ENCODE results near the gene SAMD14. TPM values are rescaled to one million over a fixed set of nuclear protein-coding genes. Genes with fewer than 3 reads are reported as not detected.

The SAMD14 gene
- polyA plus RNA-seq, 2 of the 4 experiments (the other 2 are of a cell fraction): 0.12 to 0.75 TPM

GRCh38 chr17:50066995-50067394 lies 63.0 kb downstream of the SAMD14 start:
- Histone ChIP-seq H3K9me3 (no peaks in the 10 kb centered on the region), H3K4me2 (peak overlapping the region; percentile 91), H3K4me3 (no peak overlapping the region), H3K27ac (peak overlapping the region; percentile 92 to 97), H3K4me1 (peaks cover 54% of the 10 kb centered on the region)
- FAIRE-seq (peak; percentile 85), ATAC-seq (no peak), DNase-seq (ENCODE audit: low read depth in 1 of 2, low spot score in 1 of 2) (no peak)
- TF ChIP-seq MAX (IDR thresholded peaks at IDR 0.05): no peak
- TF ChIP-seq RNF2 (IDR thresholded peaks at IDR 0.05; ENCODE audit: borderline replicate concordance, low read depth): no peak
- no peak for TF ChIP-seq CBX8 (IDR thresholded peaks at IDR 0.05)
- TF ChIP-seq SREBF2 (IDR thresholded peaks at IDR 0.05): no peak
- no peak for TF ChIP-seq E2F6 (IDR thresholded peaks at IDR 0.05; ENCODE audit: borderline replicate concordance, low read depth)
- TF ChIP-seq BHLHE40 (IDR thresholded peaks at IDR 0.05; ENCODE audit: low read depth, low read length): no peak
- CTCF ChIA-PET: interaction anchor here (0.6 to 22.1 kb wide), 9 partner anchors 9 to 468 kb away, joined by 3 to 473 read pairs (median 71); partner anchors contain the start of genes ITGA3 and PDK2
- POLR2A ChIA-PET: interaction anchor here (1.7 kb wide), 1 partner anchor 11 kb away, joined by 7 read pairs; the partner anchor contains the start of gene ITGA3
- 96% methylated on average over 2 of the region's 2 CpGs for WGBS (ENCODE audit: missing lambda C conversion rate)

GRCh38 chr17:50065056-50065455 lies 64.9 kb downstream of the SAMD14 start:
- TF ChIP-seq ZNF302 (CRISPR knock-in tag; IDR thresholded peaks at IDR 0.05) (no peak), RAD21 (conservative IDR thresholded peaks at IDR 0.05 in 1 of 2, IDR thresholded peaks at IDR 0.05 in 1 of 2) (0 out of 5 replicates have a peak, but pooled peaks of 1 of the 2 experiments have one; percentile 4), FOSB (CRISPR knock-in tag; IDR thresholded peaks at IDR 0.05) (peak; percentile 13; the same call in 1 of the 2 replicates)
- DNase-seq (ENCODE audit: low read depth in 1 of 2, low spot score in 1 of 2) (no peak), FAIRE-seq (no peak), ATAC-seq (no peak)
- H3K9me3 ChIP-seq: no peaks in the 10 kb centered on the region
- POLR2A ChIA-PET: interaction anchor here (1.2 to 5.8 kb wide), 4 partner anchors 9 to 37 kb away, joined by 3 to 90 read pairs (median 9); partner anchors contain the start of gene ITGA3
- WGBS (ENCODE audit: missing lambda C conversion rate): 39% methylated on average over 3 of the region's 3 CpGs
- CTCF ChIA-PET: interaction anchor here (0.9 to 22.1 kb wide), 10 partner anchors 9 to 105 kb away, joined by 3 to 473 read pairs (median 39); partner anchors contain the start of genes ITGA3 and PDK2
- 0 out of 3 replicates have a peak overlapping the region, but pooled peaks have one; percentile 1 for H3K4me3 ChIP-seq
- H3K4me2 ChIP-seq: peak overlapping the region; percentile 91
- peak overlapping the region; percentile 92 to 97 for H3K27ac ChIP-seq
- H3K4me1 ChIP-seq: peaks cover 73% of the 10 kb centered on the region

GRCh38 chr17:50064253-50065001 lies 65.5 kb downstream of the SAMD14 start:
- no peaks in the 10 kb centered on the region for H3K9me3 ChIP-seq
- peaks cover 79% of the 10 kb centered on the region for H3K4me1 ChIP-seq
- ATAC-seq (peak; percentile 51 to 71), FAIRE-seq (peak; percentile 96), DNase-seq (ENCODE audit: low read depth in 1 of 2, low spot score in 1 of 2) (peak; percentile 94)
- 11% methylated on average over 20 of the region's 20 CpGs for WGBS (ENCODE audit: missing lambda C conversion rate)
- ChIA-PET POLR2A (interaction anchor here (1.2 to 5.8 kb wide), 3 partner anchors 9 to 37 kb away, joined by 3 to 90 read pairs (median 11); partner anchors contain the start of gene ITGA3), CTCF (interaction anchor here (0.6 to 22.1 kb wide), 16 partner anchors 9 to 184 kb away, joined by 3 to 473 read pairs (median 4); partner anchors contain the start of genes ITGA3 and PDK2)
- peak overlapping the region; percentile 91 for H3K4me2 ChIP-seq
- peak overlapping the region; percentile 10; the same call in 1 of the 3 replicates for H3K4me3 ChIP-seq
- peak overlapping the region; percentile 92 to 97 for H3K27ac ChIP-seq
- no peak for TF ChIP-seq CHD2 (IDR thresholded peaks at IDR 0.05; ENCODE audit: low read length, partially characterized antibody)
- peak; percentile 66 to 86; a peak in 4 of 5 replicates for TF ChIP-seq JUN (IDR thresholded peaks at IDR 0.05)
- peak; percentile 93 for TF ChIP-seq ZSCAN20 (CRISPR knock-in tag; IDR thresholded peaks at IDR 0.05)
- no peak for TF ChIP-seq MAFK (IDR thresholded peaks at IDR 0.05; ENCODE audit: partially characterized antibody)
- TF ChIP-seq ZFP36 (IDR thresholded peaks at IDR 0.05; ENCODE audit: borderline replicate concordance, partially characterized antibody): no peak
- TF ChIP-seq MYC (IDR thresholded peaks at IDR 0.05; ENCODE audit: borderline replicate concordance, low read length): peak; percentile 49
- TF ChIP-seq CEBPB (IDR thresholded peaks at IDR 0.05): peak in 1 of 2 experiments; percentile 10; a peak in 1 of 4 replicates
- peak in 1 of 2 experiments; percentile 43; a peak in 2 of 5 replicates for TF ChIP-seq RAD21 (conservative IDR thresholded peaks at IDR 0.05 in 1 of 2, IDR thresholded peaks at IDR 0.05 in 1 of 2)
- peak; percentile 74; the same call in 1 of the 2 replicates for TF ChIP-seq ATOH8 (CRISPR knock-in tag; IDR thresholded peaks at IDR 0.05; ENCODE audit: low read depth)
- peak; percentile 35; the same call in 2 of the 3 replicates for TF ChIP-seq SMC3 (IDR thresholded peaks at IDR 0.05)
- TF ChIP-seq HOXB5 (CRISPR knock-in tag; IDR thresholded peaks at IDR 0.05): peak; percentile 85
- peak; percentile 69; the same call in 1 of the 2 replicates for TF ChIP-seq FOSB (CRISPR knock-in tag; IDR thresholded peaks at IDR 0.05)
- TF ChIP-seq EHF (CRISPR knock-in tag; IDR thresholded peaks at IDR 0.05): peak; percentile 81; the same call in 1 of the 2 replicates
- peak; percentile 69 for TF ChIP-seq HEYL (CRISPR knock-in tag; IDR thresholded peaks at IDR 0.05)
- no peak for TF ChIP-seq HMGXB4 (CRISPR knock-in tag; IDR thresholded peaks at IDR 0.05; ENCODE audit: borderline replicate concordance)
- no peak for TF ChIP-seq NFE2L2 (conservative IDR thresholded peaks at IDR 0.05; ENCODE audit: low read length)
- TF ChIP-seq NR3C1 (IDR thresholded peaks at IDR 0.05): no peak
- peak; percentile 58; the same call in 1 of the 2 replicates for TF ChIP-seq GATA3 (IDR thresholded peaks at IDR 0.05; ENCODE audit: borderline replicate concordance)
- no peak for TF ChIP-seq KDM5A (IDR thresholded peaks at IDR 0.05)
- TF ChIP-seq TP53 (CRISPR knock-in tag; IDR thresholded peaks at IDR 0.05): 0 out of 2 replicates have a peak, but pooled peaks have one; percentile 24
- TF ChIP-seq E2F6 (IDR thresholded peaks at IDR 0.05; ENCODE audit: borderline replicate concordance, low read depth): peak; percentile 89
- peak; percentile 42 for TF ChIP-seq RARB (CRISPR knock-in tag; IDR thresholded peaks at IDR 0.05)

All from A549 (cell line).